Measurements from ENCODE around the gene SYNE2.
"Not testable (repeated sequence)": the region's sequence is repeated elsewhere in the genome, so short reads cannot be mapped to it uniquely, and the experiment has no call there.

Gene SYNE2

DNA sequence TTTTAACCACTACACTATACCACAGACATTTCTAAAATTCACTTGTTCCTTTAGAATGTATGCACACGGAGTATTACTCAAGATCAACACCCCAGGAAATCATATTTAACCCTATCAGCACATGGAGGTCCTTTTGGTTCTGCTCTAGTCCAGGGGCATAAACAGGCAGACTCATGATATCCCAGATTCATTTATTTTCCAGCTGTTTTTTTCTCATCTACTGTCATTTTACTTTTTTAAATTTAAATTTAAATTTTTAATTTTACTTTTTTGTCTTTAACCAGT is 17.9 kb downstream of the SYNE2 start:
- not testable (repeated sequence) for DNase-seq

DNA sequence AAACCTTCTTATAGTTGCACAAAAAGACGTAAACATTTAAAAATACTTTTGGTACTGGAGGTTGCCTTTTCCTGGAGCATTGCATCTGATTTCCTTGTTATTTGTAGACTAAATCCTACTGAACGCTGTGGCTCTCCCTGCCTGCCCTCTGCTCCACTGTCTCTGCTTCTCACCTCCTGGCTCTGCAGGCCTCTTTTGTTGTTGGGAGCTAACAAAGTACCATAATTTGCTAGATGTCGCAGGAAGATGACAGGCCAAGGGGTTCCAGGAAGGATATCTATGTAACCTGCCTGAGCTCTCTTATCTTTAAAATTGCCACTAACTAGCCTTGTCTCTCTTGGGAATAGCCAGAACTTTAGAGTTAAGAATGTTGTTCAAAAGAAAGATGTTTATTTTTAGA is 21.4 kb downstream of the SYNE2 start:
- no peak for DNase-seq

DNA sequence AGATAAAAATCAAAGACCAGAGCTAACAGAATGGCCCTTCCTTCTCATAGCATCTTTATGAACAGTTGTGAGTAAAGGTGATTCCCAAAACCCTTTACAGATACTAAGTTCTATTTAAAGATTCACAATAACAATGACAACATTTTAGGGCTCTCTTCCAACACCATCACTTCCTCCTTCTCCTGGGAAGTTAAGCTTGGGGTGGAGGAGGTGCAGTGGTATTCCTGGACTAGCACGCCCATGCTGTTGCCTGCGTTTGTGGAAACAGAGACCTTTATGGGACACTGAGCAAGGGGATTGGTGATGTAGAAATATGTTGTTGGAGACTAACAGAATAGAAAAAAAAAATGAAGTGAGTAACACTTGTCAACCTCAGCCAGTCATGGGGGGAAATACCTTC is 22.5 kb downstream of the SYNE2 start:
- DNase-seq = no peak

DNA sequence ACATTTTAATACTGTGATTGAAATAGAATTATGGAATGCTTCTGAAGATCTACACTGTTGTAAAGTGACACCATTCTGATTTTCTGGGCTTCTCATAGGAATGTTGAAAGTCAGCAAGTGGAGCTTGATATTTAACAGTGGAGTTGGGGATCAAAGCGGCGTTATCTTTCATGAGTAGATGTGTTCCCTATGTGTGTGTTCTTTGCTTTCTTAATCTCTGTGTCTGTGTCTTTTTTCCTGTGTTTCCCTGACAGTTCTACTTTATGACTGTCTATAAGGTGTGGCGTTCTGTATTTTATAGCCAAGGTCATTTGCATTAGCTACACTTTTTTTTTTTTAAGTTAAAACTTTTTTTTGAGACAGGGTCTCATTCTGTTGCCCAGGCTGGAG is 24.7 kb downstream of the SYNE2 start:
- DNase-seq = no peak

DNA sequence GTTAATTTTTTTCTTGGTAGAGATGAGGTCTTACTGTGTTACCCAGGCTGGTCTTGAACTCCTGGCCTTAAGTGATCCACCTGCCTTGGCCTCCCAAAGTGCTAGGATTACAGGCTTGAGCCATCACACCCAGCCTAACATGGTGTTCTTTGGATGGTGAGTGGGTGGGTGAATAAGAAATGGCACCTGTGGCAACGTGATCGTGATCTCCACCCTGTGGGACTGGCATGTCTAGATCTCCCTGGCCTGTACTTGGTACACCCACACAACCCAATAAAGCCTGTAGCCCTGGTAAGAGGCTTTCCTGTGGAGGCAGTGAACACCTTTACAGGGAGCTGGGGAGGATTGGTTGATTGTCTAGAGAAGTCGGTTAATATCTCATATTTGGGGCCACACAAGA is 25.2 kb downstream of the SYNE2 start:
- DNase-seq = no peak

DNA sequence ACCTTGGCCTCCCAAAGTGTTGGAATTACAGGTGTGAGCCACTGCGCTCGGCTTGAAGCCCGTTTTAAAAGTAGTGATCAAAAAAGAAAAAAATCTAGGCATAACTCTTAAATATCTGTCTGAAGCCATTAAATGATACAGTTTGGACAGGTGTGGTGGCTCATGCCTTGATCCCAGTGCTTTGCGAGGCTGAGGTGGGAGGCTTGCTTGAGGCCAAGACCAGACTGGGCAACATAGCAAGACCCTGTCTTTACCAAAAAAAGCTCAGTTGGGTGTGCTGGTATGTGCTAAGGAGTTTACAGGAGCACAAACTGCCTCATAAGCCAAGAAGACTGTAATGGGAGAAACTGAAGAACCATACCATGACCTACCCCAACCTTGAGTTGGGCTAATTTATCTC is 26.0 kb downstream of the SYNE2 start:
- no peak for DNase-seq

DNA sequence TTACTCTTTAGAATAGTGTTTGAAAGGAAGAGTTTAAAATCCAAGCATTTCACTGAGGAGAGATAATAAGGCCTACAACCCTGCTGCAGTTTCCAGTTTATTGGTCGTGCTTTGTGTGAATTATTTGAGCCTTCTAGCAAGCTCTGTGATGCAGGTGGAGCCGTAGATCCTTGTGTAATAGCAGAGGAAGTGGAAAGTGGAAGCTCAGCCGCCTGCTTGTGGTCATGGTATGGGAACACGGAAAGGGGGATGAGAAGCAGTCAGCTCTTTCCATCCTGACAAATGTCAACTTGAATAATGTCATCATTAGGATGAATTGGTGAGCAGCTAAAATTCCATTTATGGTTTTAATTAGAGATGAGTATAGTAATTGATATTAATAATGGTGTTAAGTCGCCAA is 29.1 kb downstream of the SYNE2 start:
- DNase-seq = no peak

DNA sequence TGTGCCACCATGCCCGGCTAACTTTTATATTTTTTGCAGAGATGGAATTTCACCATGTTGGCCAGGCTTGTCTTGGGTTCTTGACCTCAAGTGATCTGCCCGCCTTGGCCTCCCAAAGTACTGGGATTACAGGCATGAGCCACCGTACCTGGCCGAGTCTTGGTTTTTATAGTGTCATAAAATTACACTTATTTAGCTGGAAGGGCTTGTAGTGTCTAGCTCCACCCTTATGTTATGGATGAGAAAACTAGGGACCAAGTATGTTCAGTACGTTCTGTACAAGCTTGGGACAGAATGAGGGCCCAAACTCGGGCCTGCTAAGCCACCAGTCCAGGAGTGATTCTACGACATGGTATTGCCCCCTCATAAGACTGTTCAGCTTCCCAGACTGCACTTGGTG is 35.1 kb downstream of the SYNE2 start:
- no peak for DNase-seq

DNA sequence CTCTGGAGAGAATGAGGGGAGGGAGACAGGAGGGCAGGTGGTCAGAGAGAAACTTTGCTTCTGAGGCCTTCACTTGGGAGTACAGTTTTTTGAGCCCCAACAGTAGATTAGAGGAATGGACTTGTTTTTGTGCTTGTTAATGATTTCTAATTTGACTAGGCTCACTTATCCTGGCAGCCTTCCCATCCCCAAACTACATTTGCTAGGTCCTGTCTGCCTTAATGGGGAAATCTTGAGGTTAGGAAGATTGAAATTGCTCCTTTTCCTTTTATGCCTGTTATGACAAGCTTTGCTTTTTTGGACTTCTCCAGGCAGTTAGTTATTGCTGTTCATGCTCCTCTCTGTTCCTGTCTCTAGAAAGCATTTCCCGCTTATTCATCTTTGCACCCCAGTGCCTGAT is 37.7 kb downstream of the SYNE2 start:
- no peak for DNase-seq

DNA sequence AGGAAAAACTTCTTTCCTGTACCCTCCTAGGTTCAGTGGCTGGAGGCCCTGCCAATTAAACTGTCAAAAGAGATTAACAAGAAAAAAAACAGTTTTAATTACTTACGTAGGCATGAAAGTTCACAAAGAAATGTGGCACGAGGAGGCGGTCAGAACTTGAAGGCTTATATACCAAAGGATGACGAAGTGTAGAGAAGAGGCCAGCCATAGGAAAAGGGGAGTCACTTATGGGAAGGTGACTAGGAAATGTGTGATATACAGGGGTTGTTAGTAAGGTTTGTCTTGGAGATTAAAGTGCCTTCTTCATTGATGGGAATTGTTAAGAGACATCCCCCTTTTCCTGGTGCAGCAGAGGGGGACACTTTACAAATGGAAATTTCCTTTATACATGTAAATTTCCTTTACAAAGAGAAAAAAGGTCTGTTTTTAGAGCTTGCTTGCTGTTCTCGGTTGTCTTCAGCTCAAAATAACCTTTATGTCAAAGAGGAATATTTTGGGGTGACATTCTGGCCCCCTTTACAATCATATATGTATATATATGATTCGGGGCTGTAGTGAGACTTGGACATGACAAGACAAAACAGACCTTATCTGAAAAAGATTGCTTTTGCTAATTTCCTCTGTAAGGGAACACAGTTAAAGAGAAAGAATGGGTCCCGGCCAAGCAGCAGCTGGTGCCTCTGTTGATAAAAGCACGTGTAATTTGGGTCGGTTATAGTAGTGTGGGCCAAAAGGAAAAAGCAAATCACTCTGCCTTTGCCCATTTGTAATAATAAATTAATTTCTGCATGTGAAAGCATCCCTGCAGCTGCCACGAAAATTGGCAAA is 38.6 kb downstream of the SYNE2 start:
- no peak for DNase-seq

DNA sequence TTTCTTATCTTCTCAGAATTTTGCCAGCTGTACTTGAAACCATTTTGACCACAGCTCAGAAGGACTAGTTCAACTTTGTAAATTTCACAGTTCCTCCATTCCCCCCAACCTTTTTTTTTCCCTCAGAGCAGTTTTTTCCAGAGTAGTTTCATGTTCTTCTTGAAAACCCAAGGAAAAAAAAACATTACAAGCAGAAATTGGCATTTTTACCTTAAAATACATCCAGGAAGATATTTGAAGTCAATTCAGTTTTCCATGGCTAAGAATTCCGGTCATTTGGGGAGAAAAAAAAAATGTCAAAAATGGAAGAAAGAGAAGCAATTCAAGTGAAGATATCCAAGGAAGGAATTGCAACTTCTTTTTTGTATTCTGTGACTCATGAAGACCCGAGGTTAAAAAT is 39.5 kb downstream of the SYNE2 start:
- DNase-seq = no peak

DNA sequence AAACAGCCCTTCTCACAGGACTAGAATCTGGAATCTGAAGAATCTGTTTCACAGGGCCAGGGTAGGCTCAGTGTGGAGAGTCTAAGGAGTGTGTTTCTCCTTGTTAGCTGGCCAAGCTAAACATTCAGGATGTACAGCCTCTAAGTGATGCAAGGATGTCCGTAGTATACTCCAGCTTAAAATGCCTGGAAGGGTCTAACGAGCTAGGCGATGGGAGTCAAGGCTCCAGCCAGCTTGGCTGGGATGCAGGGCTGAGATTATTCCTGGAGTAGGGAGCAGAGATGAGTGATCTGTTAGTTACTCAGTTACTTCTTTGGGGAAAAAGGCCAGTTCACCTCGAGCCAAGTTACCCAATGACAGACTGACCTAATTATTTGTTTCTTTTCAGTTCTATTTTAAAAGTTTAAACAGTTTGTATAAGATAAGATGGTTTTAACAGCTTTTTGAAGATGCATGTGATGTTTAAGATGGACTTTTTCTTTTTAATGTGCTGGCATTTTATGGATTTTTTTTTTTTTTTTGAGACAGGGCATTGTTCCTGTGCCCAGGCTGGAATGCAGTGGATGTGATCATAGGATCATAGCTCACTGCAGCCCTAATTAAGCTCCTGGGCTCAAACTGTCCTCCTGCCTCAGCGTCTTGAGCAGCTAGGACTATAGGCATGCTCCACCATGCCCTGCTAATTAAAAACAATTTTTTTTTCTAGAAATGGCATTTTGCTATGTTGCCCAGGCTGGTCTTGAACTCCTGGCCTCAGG is 41.1 kb downstream of the SYNE2 start:
- no peak for DNase-seq

DNA sequence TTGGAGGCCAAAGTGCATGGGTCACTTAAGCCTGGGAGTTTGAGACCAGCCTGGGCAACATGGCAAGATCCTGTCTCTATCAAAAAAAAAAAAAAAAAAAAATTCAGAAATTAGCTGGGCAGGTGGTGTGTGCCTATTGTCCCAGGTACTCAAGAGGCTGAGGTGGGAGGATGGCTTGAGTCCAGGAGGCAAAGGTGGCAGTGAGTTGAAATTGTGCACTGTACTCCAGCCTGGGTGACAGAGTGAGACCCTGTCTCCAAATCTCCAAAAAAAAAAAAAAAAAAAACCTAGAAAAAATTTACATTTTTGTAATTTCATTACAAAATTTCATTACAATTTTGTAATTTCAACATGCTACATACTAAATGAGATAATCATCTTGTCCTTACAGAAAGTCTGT is 42.7 kb downstream of the SYNE2 start:
- no peak for DNase-seq

DNA sequence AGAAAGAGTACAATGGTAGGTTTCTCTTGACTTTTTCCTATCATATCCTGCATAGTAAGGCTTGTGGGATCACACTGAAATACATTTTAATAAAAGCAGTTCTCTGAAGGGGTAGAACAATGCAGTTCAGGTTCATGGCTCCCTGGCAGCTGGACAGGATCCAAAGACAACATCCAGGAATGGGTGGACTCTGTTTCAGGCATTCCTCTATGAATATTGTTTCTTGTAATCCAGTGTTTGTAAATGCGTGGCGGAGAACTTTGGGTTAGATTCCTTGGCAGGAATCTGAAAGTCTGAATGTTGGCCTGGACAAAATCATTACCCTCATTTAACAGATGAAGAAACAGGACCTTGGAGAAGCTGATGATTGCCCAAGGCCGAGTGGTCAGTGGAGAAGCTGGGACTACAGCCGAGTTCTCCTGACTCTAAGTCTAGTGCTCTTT is 43.5 kb downstream of the SYNE2 start:
- no peak for DNase-seq

DNA sequence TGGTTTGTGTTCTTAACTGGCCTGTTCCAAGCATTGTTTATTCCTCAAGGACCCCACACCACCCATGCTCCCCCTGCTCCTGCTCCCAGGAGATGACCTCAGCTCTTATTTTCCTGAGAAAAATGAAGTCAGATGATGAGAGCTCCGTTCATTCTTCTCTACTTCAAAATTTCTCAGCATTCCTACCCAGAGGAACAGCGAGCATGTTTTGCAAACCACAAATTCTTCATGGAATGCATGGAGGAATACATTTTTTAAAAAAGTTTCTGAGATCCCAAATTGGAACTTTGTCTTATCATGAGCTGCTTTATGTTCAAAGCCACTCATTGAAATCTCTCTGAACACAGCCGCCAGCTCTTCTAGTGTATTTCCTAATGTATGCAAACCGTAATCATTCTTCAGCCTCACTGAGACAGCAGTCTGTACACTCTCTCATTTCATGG is 44.9 kb downstream of the SYNE2 start:
- DNase-seq = no peak

DNA sequence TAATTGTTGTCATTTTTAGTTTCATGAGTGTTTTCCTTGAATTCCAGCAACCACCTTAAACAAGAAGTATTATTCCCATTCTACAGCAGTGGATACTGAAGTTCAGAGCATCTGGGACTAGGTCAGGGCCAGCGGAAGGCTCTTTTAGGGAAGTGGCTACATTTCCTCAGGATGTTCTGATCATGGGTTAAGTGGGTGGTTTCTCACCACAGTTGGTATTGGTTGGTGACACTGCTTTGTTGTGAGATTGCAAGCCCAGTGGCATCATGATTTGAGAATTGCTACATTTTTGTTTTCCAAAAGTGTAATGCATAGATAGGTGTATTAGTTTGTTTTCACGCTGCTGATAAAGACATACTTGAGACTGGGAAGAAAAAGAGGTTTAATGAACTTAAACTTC is 47.1 kb downstream of the SYNE2 start:
- no peak for DNase-seq

DNA sequence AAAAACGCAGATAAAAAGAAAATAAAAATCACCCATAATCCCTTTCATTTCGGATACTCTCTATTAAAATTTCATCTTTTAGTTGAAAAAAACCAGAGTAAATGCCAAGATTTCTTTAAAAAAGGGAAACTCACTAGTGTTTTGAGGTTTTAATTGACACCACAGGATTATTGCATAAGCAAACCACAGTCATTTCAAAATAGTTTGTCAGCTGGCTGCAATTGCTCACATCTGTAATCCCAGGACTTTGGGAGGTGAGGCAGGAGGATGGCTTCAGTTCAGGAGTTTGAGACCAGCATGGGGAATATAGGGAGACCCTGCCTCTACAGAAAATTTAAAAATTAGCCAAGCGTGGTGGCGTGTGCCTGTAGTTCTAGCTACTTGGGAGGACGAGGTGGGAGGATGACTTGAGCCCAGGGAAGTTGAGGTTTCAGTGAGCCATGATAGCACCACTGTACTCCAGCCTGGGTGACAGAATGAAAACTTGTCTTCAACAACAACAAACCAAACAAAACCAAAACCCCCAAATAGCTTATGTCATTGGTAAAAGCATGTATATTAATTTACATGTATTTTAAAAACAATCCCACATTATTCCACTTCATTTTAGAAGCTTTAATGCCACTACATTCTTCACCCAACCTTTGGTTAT is 48.8 kb downstream of the SYNE2 start:
- DNase-seq = no peak

DNA sequence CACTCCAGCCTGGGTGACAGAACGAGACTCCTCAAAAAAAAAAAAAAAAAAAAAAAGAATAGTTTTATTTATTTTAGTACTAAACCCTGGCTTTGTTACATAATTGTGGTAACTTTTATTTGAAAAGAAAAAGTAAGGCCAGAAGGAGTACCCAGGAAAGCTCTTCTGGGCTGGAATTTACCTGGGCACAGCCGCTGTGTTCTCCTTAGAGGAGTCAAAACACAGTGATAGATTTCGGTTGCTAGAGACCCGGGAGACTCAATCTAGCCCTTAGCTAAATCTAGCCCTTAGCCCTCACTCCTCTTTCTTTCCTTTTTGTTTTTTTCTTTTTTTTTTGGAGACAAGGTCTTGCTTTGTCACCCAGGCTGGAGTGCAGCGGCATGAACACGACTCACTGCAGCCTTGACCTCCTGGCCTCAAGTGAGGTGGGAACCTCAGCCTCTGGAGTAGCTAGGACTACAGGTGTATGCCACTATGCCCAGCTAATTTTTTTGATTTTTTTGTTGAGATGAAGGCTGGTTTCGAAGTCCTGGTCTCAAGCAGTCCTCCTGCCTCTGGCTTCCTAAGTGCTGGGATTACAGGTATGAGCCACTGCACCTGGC is 49.7 kb downstream of the SYNE2 start:
- DNase-seq = no peak

DNA sequence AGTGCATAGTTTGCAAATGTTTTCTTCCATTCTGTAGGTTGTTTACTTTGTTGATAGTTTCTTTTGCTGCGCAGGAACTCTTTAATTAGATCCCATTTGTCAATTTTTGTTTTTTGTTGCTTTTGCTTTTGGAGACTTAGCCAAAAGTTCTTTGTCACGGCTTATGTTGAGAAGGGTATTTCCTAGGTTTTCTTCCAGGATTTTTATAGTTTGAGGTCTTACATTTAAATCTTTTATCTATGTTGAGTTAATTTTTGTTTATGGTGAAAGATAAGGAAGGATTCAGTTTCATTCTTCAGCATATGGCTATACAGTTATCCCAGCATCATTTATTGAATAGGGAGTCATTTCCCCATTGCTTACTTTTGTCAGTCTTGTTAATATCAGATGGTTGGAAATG is 51.9 kb downstream of the SYNE2 start:
- DNase-seq = no peak

DNA sequence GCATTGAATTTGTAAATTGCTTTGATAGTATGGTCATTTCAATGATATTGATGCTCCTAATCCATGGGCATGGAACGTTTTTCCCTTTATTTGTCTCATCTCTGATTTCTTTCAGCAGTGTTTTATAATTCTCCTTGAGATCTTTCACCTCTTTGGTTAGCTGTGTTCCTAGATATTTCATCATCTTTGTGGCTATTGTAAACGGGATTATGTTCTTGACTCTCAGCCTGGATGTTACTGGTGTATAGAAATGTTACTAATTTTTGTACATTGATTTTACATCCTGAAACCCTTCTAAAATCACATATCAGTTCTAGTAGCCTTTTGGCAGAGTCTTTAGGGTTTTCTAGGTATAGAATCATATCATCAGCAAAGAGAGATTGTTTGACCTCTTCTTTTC is 52.6 kb downstream of the SYNE2 start:
- DNase-seq = no peak

DNA sequence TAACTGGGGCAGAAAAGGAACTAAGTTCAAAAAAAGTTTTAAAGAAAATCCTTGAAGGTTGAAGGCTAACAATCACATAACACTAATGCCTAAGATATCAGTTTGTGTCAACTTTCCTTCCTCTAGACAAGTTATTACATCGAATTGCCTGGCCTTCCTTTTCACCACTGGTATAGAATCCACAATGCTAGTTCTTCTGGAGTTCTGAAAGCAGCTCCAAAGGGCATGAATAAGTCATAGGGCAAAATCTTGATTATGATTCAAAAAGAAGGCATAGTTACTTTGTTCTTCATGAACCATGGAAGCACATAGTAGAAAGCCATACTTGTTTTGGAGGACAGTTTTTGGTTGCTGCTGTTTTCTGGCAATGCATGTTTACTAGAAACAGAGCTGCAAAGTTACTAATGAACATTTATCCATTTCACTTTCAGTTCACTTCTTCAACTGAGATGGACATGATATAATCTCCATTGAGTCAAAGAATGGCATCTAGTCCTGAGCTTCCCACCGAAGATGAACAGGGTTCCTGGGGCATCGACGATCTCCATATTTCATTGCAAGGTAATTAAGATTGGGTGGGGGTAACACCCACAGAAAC is 56.0 kb downstream of the SYNE2 start:
- DNase-seq = no peak

DNA sequence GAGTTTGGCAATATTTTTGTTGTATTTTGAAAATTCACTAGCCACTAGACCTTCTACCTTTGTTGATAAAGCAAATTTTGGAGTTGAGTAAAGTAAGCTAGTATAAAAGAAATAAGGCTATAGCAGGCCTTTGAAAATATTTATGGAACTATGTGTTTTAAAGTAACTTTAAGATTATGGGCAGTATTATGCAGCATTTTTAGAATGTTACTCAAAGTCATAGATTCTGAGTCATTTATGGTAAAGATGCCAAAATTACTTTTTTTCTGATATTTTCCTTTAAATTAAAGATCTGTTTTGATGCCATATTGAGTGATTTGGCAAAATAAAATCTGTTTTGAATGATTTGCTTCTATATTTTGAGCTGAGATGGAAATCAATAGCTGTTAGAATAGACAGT is 57.2 kb downstream of the SYNE2 start:
- DNase-seq = no peak

All from NCI-H524 treated with DMSO at 0.1 percent for 48 hours (cell line).